Liver (tissue), 3 donors: ENCODE measurements around the gene SERTAD2.

Source experiments
- CTCF ChIP-seq: fragments of 150-350 bp; IDR thresholded peaks from 2 replicates; pipeline ENCODE4 v1.5.1; 2017; ENCODE audit warnings: improper control_type of control experiment, low read depth, low read length; ENCODE audit not compliant: missing input control
- FOXA2 ChIP-seq: IDR thresholded peaks from 2 replicates; pipeline ENCODE4 v1.6.1; 2016; ENCODE audit warnings: antibody characterized with exemption
- RAD21 ChIP-seq, 2 donors: IDR thresholded peaks; 2 replicates each; pipeline ENCODE4 v1.6.1; 2016; ENCODE audit warnings: antibody characterized with exemption in 2 of 2, mild to moderate bottlenecking in 2 of 2
- TF ChIP-seq, protein P1 (sequence below): IDR thresholded peaks from 2 replicates; pipeline ENCODE4 v1.6.1; 2016; ENCODE audit warnings: antibody characterized with exemption
- donor health status: healthy.
- donor health status: healthy.

DNA sequence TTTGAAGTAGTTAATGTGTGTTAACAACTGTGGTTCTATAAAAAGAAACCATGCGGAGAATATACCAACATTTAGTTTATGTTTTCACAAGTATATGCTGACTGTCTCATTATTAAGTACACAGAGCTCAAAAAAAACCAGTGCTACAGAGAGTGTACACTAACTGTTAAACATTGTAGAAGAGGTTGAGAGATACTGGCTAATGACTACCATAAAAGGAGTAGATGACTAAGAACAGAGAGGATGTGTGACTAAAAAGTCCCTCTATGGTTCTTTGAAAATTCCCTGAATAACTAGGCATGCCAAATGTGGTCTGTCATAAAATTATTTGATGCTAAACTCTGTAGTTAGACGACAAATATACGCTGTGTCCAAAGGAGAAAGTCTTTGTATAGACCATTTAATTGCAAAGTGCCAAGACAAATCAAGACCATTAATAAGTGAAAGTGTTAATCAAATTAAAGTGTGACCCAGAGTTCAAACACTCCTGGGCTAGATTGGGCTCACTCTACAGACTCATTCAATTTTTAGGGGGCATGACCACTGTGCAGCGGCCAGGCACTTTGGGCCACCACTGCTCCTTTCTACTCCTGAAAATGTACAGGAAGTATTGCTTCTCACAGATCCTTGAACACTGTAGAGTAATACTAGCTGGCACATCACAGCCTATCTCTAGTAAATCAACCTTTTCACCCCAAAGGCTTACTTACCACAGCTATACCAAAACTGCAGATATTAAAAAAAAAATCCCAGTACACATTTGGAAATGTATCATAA, 45.1 kb upstream of the SERTAD2 start:
- TF ChIP-seq, protein P1, sequence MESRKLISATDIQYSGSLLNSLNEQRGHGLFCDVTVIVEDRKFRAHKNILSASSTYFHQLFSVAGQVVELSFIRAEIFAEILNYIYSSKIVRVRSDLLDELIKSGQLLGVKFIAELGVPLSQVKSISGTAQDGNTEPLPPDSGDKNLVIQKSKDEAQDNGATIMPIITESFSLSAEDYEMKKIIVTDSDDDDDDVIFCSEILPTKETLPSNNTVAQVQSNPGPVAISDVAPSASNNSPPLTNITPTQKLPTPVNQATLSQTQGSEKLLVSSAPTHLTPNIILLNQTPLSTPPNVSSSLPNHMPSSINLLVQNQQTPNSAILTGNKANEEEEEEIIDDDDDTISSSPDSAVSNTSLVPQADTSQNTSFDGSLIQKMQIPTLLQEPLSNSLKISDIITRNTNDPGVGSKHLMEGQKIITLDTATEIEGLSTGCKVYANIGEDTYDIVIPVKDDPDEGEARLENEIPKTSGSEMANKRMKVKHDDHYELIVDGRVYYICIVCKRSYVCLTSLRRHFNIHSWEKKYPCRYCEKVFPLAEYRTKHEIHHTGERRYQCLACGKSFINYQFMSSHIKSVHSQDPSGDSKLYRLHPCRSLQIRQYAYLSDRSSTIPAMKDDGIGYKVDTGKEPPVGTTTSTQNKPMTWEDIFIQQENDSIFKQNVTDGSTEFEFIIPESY, result no peak
- no peak for TF ChIP-seq FOXA2
- no peak for TF ChIP-seq CTCF
- TF ChIP-seq RAD21 (IDR thresholded peaks at IDR 0.05), result no peak
